Astrocyte (in vitro differentiated cells and primary cell): Measurements from ENCODE around the gene TAS2R42.

Source experiments
- EZH2 ChIP-seq: IDR thresholded peaks from 2 replicates; pipeline ENCODE4 v1.6.1; 2012; ENCODE audit warnings: mild to moderate bottlenecking, low read length, inconsistent platforms; ENCODE audit not compliant: insufficient read depth
- TF ChIP-seq, protein P1 (sequence below): IDR thresholded peaks from 2 replicates; pipeline ENCODE4 v1.5.1; 2011; ENCODE audit warnings: low read depth, mild to moderate bottlenecking, inconsistent platforms, low read length, moderate library complexity; ENCODE audit not compliant: insufficient read depth

DNA sequence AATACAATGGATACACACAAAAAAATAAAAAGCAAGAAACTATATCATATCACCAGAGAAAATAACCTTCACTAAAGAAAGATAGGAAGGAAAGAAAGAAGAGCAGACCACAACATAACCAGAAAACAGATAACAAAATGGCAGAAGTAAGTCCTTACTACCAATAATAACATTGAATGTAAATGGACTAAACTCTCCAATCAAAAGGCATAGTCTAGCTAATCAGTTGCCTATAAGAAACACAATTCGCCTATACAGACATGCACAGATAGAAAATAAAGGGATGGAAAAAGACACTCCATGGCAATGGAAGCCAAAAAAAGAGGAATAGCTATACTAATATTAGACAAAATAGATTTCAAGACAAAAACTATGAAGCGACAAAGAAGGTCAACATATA is 43.4 kb downstream of the TAS2R42 start:
- TF ChIP-seq, protein P1, sequence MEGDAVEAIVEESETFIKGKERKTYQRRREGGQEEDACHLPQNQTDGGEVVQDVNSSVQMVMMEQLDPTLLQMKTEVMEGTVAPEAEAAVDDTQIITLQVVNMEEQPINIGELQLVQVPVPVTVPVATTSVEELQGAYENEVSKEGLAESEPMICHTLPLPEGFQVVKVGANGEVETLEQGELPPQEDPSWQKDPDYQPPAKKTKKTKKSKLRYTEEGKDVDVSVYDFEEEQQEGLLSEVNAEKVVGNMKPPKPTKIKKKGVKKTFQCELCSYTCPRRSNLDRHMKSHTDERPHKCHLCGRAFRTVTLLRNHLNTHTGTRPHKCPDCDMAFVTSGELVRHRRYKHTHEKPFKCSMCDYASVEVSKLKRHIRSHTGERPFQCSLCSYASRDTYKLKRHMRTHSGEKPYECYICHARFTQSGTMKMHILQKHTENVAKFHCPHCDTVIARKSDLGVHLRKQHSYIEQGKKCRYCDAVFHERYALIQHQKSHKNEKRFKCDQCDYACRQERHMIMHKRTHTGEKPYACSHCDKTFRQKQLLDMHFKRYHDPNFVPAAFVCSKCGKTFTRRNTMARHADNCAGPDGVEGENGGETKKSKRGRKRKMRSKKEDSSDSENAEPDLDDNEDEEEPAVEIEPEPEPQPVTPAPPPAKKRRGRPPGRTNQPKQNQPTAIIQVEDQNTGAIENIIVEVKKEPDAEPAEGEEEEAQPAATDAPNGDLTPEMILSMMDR: no peak
- TF ChIP-seq EZH2: no peak
